Stimulated activated CD8-positive, alpha-beta memory T cell treated with anti-CD3 and anti-CD28 coated beads, Interleukin-2, amount 100 ng/mL, for 48 hours (primary cell): ENCODE results near the gene SCFD2.
"Not testable (repeated sequence)": the region's sequence is repeated elsewhere in the genome, so short reads cannot be mapped to it uniquely, and the experiment has no call there.

Experiments
- DNase-seq, 2 donors: peaks; one replicate each; pipeline ENCODE4 v3.0.0-alpha.2; 2020; ENCODE audit warnings: low read depth in 2 of 2

The SCFD2 gene

DNA sequence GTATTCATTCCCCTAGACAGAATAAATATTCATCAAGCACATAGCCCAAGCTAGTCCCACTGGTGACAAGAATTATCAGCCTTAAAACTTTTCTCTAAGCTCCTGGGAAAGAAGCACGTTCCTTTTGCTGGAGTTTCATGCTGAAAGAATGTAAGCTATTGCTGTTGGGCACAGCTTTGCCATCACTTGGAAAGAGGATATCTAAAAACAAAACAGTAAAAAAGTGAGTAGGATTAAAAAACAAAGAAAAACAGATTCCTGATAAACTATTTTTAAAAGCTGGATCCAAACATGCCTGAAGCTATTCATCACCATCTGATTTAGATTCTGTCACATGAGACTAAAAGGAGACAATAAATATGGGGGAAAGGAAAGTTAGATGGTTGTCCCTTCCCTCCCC lies 176.8 kb downstream of the SCFD2 start:
- DNase-seq: no peak

DNA sequence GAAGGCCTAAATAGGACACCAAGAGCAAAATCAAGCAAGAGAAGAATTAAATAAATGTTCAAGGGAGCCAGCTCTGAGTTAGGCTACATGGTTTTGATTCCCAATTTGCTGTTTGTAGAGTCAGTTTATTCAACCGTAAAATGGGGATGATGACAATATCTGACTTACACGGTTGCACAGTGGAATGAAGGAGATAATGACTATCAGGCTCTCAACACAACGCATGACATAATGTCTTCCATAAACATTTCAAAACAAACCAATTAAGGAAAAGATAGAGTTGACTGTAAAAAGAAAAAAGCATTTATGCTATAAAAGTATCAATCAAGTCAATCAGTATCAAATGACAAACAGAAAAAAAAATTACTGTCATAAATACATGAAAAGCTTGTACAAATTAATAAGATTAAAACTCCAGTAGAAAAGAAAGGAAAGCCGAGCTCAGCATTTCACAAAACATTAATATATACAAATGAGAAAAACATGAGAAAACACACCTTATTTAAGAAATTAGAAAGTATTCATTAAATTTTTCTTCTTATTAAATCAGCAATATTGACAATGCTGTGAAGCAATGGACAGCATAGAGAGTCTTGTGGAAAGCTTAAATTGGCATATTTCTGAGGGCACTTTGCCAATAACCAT lies 179.0 kb downstream of the SCFD2 start:
- no peak for DNase-seq

DNA sequence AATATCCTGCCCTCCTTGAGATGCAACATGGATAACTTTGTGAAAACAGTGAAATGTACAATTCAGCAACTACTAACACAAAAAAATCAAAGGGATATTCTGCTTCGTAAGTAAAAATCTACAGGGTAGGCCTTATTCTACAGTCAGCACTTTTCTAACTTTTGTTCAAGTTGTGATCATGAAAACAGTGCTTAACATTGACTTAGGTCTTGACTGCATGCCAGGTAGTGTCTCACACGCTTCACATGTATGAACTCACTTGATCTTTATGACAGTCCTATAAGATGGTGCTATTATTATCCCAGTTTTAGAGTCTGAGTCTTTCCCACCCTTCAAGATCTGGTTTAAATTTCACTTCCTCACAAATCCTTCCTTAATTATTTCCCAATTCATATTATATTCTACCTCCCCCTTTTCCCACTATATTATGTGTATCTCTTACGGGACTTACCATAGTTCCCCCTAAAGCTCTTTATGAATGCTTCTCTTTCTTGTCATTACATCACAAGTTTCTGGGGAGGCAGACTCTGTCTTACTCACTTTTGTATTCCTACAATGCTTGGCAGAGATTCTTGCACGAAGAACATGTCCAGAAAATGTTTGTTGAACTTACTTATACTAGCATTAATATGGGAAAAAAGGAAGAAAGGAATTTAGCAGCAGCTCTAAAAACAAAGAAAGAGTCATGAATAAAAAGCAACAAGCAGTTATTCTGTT lies 179.8 kb downstream of the SCFD2 start:
- DNase-seq: no peak

DNA sequence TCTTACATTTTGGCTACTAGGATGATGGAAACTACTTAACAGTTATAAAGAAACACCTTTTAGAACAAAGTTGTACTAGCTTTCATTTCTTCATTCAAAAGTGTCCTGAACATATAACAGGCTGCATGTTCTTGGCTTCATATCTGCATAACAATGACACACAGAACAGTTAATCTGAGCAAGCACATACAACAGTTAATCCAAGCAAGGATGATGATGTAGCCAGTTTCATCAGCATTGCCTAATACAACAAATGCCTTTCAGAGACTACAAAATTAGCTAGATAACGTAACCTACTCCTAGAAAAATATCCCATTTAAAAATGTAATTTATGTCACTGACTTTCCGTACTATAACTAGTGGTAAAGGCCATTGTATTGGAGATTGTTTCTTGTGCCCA lies 182.1 kb downstream of the SCFD2 start:
- no peak for DNase-seq

DNA sequence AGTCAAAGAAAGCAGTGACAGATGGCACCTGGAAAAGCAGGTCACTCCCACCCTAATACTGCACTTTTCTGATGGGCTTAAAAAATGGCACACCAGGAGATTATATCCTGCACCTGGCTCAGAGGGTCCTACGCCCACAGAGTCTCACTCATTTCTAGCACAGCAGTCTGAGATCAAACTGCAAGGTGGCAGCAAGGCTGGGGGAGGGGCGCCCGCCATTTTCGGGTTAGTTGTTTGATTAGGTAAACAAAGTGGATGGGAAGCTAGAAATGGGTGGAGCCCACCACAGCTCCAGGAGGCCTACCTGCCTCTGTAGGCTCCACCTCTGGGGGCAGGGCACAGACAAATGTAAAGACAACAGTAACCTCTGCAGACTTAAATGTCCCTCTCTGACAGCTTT lies 188.1 kb downstream of the SCFD2 start:
- not testable (repeated sequence) for DNase-seq

DNA sequence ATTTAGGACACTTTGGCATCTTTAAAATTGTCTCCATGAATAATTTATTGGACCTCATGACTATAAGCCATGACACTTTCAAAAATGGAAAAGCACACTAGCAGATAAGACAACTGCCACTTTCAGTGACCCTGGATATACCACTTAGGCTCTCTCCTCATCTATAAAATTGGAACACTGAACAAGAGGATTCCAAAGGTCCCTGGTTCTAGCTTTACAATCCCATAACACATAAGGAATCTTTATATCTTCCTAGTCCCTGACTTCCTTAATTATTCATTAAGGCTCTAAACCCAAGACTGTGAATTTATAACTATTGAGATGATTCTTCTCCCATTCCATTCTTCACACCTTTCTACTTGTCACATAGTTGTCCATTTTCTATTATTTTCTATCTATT lies 190.2 kb downstream of the SCFD2 start:
- no peak for DNase-seq

DNA sequence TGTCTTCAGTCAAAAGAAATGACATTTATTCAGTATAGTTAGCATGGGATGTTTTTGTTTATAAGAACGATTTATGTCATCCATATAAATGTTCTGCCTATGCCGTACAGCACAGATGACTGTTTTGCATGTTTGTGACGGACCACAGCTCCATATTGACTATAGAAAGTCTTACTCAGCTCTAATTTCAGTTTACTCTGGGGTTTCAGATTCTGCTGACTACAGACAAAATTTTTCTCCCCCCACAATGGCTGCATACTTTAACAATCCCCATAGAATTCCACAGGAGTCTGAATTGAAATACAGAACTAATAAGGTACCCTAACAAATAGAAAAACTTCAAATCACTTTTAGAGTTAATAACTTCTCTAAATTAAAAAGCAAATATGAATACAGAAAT lies 191.0 kb downstream of the SCFD2 start:
- DNase-seq: no peak

DNA sequence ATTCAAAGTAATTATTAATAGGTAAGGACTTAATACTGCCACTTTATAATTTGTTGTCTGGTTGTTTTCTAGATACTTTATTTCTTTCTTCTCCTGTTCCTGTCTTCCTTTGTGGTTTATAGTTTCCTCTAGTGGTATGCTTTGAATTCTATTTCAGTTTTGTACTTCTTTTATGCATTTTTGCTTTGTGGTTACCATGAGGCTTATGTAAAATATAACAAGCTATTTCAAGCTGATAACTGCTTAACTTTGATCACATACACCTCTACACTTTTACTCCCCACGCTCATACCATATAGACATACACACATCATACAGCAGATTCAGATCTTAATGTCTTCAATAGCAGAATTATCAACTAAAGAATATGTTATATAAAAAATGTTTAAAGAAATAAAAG lies 192.3 kb downstream of the SCFD2 start:
- DNase-seq: no peak

DNA sequence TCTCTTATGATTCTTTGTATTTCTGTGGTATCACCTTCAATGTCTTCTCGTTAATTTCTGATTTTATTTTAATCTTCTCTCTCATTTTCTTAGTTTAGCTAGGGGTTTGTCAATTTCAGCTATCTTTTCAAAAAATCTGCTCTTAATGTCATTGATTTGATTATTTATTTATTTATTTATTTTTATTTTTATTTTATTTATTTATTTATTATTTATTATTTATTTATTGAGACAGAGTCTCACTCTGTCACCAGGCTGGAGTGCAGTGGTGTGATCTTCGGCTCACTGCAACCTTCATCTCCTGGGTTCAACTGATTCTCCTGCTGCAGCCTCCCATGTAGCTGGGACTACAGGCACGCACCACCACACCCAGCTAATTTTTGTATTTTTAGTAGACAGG lies 194.1 kb downstream of the SCFD2 start:
- DNase-seq: no peak

DNA sequence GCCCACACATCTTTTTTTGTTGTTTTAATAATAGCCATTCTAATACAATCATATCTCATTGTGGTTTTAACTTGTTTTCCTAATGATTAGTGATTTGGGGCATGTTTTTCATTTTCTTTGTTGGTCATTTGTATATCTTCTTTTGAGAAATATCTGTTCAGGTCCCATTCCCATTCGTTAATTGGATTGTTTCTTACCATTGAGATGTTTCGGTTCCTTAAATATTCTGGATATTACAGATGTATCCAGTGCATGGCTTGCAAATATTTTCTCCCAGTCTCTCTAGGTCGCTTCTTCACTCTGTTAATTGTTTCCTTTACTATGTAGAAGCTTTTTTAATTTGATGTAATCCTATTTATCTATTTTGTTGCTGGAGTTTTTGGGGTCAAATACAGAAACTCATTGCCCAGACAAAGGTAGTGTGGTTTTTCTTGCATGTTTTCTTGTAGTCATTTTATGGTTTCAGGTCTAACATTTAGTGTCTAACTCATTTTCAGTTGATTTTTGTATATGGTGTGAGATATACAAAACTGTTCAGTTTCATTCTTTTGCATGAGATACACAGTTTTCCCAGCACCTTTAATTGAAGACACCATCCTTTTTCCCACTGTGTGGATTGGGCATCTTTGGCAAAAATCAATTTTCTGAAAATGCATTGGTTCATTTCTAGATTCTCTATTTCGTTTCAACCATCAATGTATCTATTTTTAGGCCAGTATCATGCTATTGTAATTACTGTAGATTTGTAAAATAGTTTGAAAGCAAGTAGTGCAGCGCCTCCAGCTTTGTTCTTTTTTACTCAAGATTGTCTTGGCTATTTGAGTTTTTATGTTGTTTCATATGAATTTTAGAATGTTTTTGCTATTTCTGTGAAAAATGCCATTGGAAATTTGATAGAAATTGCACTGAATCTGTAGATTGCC lies 195.9 kb downstream of the SCFD2 start:
- no peak for DNase-seq

DNA sequence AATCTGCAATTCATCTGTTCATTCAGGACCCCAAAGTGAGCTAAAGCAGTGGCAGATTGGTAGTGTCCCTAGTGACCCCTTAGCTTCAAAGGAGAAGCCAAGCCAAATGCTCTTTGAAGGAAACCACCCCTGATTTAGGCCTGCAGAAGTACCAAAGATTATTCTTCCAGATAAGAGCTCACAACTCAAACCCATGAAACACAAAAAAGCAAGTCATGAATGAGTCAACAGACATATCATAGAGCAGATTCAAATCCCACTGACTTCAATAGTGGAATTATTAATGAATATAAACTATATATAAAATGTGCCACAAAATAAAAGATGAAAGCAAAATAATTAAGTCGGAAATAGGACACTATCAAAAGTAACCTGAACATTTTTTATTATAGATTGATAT lies 197.6 kb downstream of the SCFD2 start:
- DNase-seq: no peak

DNA sequence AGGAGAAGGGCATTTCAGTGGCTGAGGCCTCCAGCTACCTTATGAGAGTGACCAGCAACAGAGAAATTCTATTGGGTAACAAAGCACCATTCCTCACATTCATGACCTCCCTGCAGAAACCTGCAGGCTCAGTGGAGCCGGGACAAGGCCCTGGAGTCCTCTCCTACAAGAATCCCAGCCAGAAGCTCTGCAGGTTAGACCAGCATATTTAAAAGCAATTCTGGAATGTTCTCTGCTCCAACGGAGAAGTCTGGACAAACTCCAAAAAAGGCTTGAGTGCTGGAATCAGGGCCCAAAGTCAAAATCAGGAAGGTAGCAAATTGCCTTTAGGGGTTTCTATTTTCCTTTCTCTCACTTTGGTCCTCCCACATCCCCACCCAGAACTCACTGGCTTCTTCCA lies 202.9 kb downstream of the SCFD2 start:
- DNase-seq: no peak

DNA sequence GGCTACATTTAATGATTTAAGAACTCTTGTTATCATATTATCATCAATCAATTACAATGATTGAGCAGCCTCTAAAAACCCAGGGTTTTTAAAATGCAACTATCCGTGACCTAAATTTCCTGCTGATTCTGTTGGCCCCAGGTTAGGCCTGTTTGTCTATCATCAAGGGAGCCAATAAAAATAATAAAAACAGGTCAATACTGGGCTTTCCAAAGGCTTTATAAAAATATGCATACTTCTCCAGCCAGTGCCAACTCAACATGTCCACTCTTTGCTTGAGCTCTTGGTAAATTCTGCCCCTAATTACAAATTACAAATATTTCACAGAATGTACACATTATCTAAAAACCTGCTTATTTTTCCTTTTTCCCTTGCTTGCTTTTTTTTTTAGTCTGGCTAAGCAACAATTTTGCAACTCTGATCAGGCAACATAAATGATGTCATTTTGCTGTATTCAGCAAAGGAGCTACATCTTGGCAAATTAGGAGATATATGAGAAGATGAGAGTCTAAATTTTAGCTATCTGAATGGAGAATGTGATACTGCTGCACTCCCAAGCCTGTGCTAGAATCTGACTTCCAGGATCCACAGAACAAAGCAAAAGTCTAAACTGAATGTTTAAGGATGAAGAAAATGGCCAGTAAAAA lies 204.0 kb downstream of the SCFD2 start:
- DNase-seq: no peak

DNA sequence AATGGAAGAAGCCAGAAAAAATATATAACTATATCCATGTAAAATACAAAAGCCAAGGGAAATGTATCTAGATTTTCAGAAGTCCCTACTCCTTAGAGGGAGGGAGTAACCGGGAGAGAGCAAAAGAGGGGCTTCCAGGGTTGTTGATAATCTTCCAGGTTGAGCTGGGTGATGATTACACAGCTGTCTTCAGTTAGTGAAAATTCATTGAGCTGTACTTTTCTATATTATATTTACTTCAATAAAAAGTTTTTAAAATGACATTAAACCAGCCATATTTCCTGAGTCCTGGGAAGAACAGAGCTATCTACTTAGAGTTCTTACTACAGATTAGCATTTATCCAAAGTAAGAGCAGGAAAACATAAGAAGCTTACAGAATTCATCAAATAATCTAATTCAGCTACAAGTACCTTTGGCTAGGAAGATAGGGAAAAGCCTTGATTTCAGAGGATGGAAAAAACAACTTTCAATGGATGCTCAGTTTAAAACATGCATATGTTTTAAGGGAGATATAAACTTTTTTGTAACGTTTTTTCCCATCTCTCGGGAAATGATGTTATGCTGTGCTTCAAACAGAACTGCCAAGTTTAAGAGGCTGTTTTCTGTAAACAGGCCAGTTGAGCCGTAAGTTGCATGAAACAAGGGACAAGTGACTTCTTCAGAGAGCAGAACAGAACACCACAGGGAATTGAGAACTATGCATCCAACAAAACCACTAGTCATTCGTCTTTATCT lies 204.6 kb downstream of the SCFD2 start:
- DNase-seq: no peak

DNA sequence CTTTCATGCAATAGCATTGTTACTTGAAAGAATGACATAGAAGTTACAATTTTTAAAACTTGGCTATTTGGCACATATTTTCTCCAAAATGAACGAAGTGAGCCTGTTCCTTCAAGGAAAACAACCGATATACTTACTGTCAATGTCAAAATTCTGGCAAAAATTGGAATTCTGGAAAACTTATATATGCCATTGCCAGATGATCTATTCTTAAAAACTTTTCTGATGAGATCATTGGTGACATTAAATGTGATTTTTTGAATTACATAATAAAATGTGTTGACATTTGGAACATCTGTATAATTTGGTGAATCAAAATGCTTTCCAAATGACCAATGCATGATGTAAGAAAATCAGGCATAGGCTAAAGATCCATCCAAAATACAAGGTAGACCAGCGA lies 209.0 kb downstream of the SCFD2 start:
- DNase-seq: no peak

DNA sequence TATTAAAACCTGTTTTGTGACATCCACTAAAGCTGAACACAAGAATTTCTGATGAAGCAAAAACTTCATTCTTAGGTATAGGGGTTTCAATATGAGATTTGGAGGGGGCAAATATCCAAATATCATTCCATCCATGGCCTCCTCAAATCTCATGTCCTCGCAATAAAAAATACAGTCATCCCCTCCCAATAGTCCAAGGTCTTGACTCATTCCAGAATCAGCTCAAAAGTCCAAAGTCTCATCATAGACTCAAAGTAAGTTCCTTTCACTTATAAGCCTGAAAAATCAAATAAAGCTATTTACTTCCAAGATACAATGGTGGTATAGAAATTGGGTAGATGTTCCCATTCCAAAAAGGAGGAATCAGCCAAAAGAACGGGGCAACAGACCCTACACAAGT lies 213.4 kb downstream of the SCFD2 start:
- no peak for DNase-seq

DNA sequence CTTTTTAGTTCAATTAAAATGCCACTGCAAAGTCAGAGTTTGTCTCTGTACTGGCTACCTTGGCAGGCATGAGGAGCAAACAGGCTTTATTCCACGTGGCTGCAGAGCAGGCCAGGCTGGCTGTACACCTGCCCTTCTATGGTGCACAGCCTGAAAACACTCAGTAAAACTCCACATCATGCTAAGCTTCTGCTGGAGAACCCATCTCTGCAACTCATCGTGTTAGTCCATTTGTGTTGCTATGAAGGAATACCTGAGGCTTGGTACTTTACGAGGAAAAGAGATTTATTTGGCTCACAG lies 214.4 kb downstream of the SCFD2 start:
- no peak for DNase-seq

DNA sequence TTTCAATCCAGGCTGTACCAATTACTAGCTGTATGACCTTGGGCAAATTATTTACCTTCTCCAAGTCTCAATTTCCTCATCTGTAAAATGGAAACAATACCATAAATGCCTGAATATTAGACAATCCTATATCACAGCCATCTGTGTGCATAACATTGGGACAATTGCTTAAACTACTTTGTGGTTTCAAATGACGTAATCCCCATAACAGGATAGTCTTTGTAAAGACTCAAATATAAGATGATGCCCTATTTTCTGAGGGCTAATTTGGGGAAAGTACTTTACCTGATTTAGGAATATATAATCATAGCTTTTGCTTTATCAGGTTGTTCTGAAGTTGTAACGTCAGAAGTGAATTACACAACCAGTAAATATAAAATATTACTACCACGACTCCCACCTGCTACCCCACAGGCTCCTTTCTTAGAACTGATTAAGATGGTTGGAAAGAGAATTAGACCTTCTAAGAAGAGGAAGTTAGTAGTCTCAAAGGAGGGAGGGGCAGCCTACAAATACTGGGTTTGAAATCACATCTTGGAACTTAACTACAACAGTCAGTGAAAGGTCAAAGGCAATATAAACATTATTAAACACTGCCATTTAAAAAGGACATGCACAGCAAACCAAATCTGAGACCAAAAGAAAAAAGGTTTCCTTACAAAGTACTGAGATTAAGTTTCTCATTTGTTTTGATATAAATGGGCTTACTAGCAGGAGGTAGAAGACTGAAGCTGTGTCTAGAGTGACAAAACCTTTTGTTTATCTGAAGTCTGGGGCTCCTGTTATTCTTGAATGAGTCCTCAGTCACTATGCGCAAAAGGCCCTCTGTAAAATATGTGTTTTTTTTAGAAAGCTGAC lies 215.0 kb downstream of the SCFD2 start:
- DNase-seq: no peak

DNA sequence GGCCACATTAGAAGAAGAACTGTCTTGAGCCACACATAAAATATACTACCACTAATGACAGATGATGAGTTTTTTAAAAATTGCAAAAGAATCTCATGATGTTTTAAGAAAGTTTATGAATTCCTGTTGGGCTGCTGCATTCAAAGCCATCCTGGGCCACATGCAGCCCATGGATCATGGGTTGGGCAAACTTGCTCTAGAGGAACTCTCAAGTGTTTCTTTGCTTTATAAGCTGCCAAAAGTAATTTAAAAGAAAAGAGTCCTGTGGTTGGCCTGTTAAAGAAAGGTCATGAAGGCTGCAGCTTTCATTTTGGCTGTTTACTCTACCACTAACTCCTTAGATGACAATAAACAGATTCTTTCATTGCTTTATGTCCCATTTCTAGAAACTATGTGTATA lies 218.2 kb downstream of the SCFD2 start:
- no peak for DNase-seq

DNA sequence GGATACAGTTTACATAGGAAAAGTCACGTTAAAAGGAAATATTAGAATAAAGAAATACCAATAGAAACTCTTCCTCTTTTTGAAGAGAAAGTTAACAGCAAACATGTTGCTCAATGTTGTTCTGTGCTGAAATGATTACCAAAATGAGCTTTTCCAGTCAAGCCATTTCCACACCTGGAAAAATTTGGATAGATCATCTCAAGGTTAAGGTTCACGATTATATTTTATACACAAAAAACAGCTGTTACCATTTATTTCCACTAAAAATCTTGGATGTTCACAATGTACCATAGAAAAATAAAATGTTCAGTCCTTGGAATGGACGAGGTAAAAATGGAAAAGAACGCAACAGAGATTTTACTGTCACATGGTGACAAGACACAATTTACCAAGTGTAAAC lies 218.7 kb downstream of the SCFD2 start:
- DNase-seq: no peak

DNA sequence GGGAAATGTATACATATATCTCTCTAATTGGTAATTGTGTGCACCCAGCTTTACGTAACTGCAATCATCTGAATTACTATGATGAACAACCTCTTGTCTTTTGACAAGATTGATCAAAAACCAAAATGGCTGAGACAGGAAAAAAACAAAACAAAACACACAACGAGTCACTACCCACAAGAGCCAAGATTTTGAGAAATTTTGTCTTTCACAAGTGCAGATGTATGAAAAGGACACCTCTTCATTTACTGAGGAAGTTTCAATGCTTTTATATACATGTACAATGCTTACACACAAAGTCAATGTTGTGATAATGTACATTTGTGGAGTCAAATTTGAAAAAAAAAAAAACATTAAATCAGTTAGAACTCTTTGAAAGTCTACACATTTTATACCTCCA lies 224.6 kb downstream of the SCFD2 start:
- no peak for DNase-seq
